GM12872 (cell line): ENCODE data around the gene ZNF148.

Experiments
- CTCF ChIP-seq: IDR thresholded peaks from 3 replicates; pipeline ENCODE4 v1.5.1; 2011; ENCODE audit warnings: low read depth, mild to moderate bottlenecking, low read length, moderate library complexity; ENCODE audit not compliant: insufficient read depth

Gene ZNF148

DNA sequence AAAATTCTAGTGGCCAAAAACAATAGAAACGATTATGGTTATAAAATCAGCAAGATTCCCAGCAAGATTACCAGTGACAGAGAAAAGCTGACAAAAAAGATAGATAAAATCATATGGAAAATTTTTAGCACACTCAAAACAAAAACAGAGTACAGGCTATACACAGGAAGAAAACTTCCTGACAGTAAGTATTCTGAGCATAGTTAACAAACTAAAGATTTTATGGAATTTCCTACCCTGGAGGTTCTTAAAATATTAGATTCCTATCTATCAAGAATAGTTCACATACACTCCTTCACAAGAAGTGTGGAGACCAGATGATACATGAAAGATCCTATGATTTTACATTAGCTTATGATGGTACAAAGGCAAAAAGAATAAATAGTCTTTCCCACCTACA, 50.8 kb downstream of the ZNF148 start:
- TF ChIP-seq CTCF = no peak

DNA sequence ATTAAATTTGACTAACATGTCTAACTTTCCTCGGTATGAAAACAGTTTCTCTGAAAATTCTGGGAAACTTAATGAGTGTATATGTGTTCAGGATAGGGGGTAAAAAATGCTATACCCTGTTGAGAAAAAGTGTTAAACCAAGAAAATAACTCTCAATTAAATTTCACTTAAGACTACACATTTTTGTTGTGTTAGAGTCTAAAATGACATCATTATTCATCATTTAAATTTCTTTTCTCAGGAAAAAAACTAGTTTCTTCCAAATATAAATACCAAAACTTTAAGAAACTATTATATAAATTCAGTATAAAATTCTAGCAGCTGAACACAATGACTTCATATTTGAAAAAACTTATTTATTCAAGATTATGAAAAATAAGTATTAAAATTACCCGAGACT, 52.2 kb downstream of the ZNF148 start:
- no peak for TF ChIP-seq CTCF

DNA sequence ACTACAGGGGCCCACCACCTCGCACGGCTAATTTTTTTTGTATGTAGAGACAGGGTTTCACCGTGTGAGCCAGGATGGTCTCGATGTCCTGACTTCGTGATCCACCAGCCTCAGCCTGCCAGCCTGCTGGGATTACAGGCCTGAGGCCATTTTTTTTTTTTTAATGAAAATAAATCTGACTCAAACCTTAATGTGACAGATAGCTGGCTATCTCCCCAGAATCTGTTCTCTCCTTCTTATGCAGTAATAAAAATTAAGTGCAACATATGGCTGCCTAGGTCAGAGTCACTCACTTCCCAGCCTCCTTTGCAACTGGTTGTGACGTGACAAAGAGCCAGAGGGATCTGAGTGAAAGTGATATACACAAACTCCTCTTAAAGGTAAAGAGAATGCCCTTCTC, 53.0 kb downstream of the ZNF148 start:
- no peak for TF ChIP-seq CTCF

GRCh38 chr3:125319765-125320164, 55.4 kb downstream of the ZNF148 start:
- TF ChIP-seq CTCF = no peak

- TF ChIP-seq CTCF = no peak
These were observed 56.3 kb downstream of the ZNF148 start for GRCh38 chr3:125318871-125319270.

- no peak for TF ChIP-seq CTCF
These were observed 56.8 kb downstream of the ZNF148 start for GRCh38 chr3:125318167-125318865.

DNA sequence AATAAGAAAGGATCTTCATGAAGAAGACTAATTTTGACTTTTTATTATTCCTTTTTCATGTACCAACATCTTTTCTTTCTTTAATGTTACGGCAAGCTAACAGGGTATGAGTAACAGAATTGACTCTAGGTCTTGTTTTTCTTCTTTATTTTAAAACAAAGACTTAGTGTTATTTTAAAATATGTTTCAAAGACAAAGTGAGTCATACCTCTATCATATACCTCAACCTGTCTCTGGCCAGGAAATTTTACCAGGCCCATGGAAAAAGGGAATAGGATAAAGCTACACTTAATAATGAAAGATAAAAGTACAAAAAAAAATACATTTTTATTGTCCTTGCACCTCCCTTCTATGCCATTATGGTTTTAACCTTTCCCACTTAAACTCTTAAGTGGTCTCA, 57.4 kb downstream of the ZNF148 start:
- TF ChIP-seq CTCF = no peak
